Thyroid gland (tissue), 4 donors: ENCODE data around the gene MOGAT3. TPM values are rescaled to one million over a fixed set of nuclear protein-coding genes. Genes with fewer than 3 reads are reported as not detected.

ENCODE experiments used
- DNase-seq, 2 donors: peaks; one replicate each; pipeline ENCODE4 v3.0.0-alpha.2; 2019
- H3K27ac ChIP-seq, 3 donors: fragments of 200-600 bp; sonication (generic); 1 replicate in 2 of 3; 2 replicates in 1 of 3; pipeline ENCODE4 v1.5.1; 2016 to 2019; ENCODE audit warnings: mild to moderate bottlenecking in 1 of 3, moderate library complexity in 1 of 3
- H3K27me3 ChIP-seq: fragments of 200-600 bp; sonication (generic); one replicate; pipeline ENCODE4 v1.5.1; 2019
- H3K36me3 ChIP-seq, 2 donors: fragments of 200-600 bp; sonication (generic); one replicate each; pipeline ENCODE4 v1.5.1; 2016 to 2019
- H3K4me1 ChIP-seq, 2 donors: fragments of 200-600 bp; sonication (generic); one replicate each; pipeline ENCODE4 v1.5.1; 2017 to 2019
- H3K4me3 ChIP-seq, 3 donors: fragments of 200-600 bp; sonication (generic); replicated peaks in 1 of 3; 1 replicate in 2 of 3; 2 replicates in 1 of 3; pipeline ENCODE4 v1.5.1; 2016; ENCODE audit warnings: mild to moderate bottlenecking in 1 of 3
- H3K9me3 ChIP-seq: fragments of 200-600 bp; sonication (generic); one replicate; pipeline ENCODE4 v1.5.1; 2017
- CTCF ChIP-seq, 6 experiments: fragments of 200-600 bp in 3 of 6; fragments of 450-650 bp in 3 of 6; sonication (generic) in 3 of 6; IDR thresholded peaks; one replicate each; pipeline ENCODE4 v1.5.1; 2016 to 2019; ENCODE audit warnings: antibody characterized with exemption in 6 of 6, mild to moderate bottlenecking in 2 of 6, inconsistent platforms in 1 of 6, moderate library complexity in 1 of 6
- POLR2A ChIP-seq, 2 donors: fragments of 450-650 bp; IDR thresholded peaks; one replicate each; pipeline ENCODE4 v1.6.1; 2017; ENCODE audit warnings: antibody characterized with exemption in 2 of 2, mild to moderate bottlenecking in 2 of 2, moderate library complexity in 1 of 2
- WGBS, 2 donors: methylation state at CpG; one replicate each; pipeline ENCODE4 v1.1.5; 2017; 5-methylcytosine and 5-hydroxymethylcytosine counted together
- intact Hi-C: fragments of 100-400 bp; cut with DNase I; formaldehyde crosslinking; loops from one replicate; pipeline ENCODE4 v1.15.1; 2023
- total RNA-seq, 4 donors: library from RNA; depleted of rRNA; stranded (reverse); fragments of >200 nt; gene quantifications; one replicate each; pipeline ENCODE4 v1.2.3, GENCODE V29; 2016

Gene MOGAT3
- total RNA-seq, 4 donors from 2014 or later, result not detected

DNA sequence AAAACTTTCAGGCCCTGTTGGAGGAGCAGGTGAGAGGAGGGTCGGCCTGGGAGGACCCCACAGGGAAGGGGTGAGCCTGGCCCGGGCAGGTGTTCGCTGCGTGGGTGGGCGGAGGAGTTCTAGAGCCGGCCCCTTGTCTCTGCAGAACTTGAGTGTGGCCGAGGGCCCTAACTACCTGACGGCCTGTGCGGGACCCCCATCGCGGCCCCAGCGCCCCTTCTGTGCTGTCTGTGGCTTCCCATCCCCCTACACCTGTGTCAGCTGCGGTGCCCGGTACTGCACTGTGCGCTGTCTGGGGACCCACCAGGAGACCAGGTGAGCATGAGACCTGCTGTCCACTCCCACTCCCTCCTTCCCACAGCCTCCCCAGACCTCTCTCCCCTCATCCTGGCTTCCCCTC lies 22.7 kb upstream of the MOGAT3 start:
- peaks cover 7 to 18% of the 10 kb centered on the region in 2 donors for H3K4me1 ChIP-seq
- DNase-seq, result no peak
- H3K36me3 ChIP-seq, result peaks cover 22 to 39% of the 10 kb centered on the region in 2 donors
- TF ChIP-seq CTCF (IDR thresholded peaks at IDR 0.05), result no peak
- TF ChIP-seq POLR2A (IDR thresholded peaks at IDR 0.05), result no peak
- H3K9me3 ChIP-seq, result no peaks in the 10 kb centered on the region
- 94 to 97% methylated on average over 10 of the region's 15 CpGs for WGBS, 2 donors
- intact Hi-C loops, result no loop called here
- no peak overlapping the region for H3K27ac ChIP-seq
- H3K4me3 ChIP-seq, result no peak overlapping the region
- no peaks in the 10 kb centered on the region for H3K27me3 ChIP-seq

- Histone ChIP-seq H3K4me3 (no peak overlapping the region), H3K9me3 (no peaks in the 10 kb centered on the region), H3K27me3 (no peaks in the 10 kb centered on the region), H3K27ac (no peak overlapping the region), H3K36me3 (peaks cover 22 to 39% of the 10 kb centered on the region in 2 donors), H3K4me1 (peaks cover 9 to 18% of the 10 kb centered on the region in 2 donors)
- 93% methylated on average over 24 to 26 of the region's 27 CpGs for WGBS, 2 donors
- intact Hi-C loops, result no loop called here
- no peak for TF ChIP-seq CTCF (IDR thresholded peaks at IDR 0.05)
- no peak for TF ChIP-seq POLR2A (IDR thresholded peaks at IDR 0.05)
- no peak for DNase-seq
Measured at GRCh38 chr7:101222275-101222830, 21.5 kb upstream of the MOGAT3 start.

- Histone ChIP-seq H3K4me1 (peaks cover 19 to 30% of the 10 kb centered on the region in 2 donors), H3K4me3 (no peak overlapping the region), H3K36me3 (peaks cover 26 to 29% of the 10 kb centered on the region in 2 donors), H3K27ac (no peak overlapping the region), H3K9me3 (no peaks in the 10 kb centered on the region), H3K27me3 (no peaks in the 10 kb centered on the region)
- intact Hi-C loops, result no loop called here
- TF ChIP-seq CTCF (IDR thresholded peaks at IDR 0.05) (no peak), POLR2A (IDR thresholded peaks at IDR 0.05) (no peak)
- WGBS, 2 donors, result 83 to 88% methylated on average over 5 of the region's 5 CpGs
- no peak for DNase-seq
Measured at GRCh38 chr7:101220295-101220694, 19.5 kb upstream of the MOGAT3 start.

DNA sequence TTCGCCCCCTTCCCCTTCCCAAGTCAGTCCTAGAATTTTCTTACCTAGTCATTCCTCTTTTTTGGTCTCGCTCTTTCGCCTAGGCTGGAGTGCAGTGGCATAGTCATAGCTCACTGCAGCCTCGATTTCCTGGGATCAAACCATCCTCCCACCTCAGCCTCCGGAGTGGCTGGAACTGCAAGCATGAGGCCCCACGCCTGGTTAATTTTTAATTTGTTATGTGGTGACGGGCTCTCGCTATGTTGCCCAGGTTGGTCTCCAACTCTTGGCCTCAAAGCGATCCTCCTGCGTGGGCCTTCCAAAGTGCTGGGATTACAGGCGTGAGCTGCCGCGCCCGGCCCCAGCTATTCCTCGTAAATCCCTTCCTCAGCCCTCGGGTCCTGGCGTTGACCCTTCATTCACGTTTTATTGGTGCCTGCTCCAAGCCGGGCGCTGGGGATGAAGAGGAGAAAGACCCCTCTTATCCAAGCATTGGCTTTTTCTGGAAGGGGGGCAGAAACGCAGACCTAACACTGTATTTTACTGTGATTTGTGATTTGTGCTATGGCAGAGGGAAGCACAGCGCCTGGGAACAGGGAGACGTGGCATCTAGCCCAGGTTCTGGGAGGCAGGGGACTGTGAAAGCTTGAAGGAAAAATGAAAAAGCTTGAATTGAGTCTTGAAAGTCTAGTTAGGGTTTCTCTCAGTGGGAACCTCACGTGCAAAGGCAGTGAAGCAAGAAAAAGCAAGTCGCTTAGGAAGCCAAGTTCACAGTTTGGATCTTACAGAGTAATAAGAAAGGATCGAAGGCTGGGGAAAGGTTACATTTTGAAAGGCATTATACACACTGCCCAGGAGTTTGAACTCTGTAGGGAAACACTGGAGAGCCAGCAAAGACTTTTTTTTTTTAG lies 17.6 kb upstream of the MOGAT3 start:
- Histone ChIP-seq H3K27me3 (no peaks in the 10 kb centered on the region), H3K9me3 (no peaks in the 10 kb centered on the region), H3K36me3 (peaks cover 13 to 15% of the 10 kb centered on the region in 2 donors), H3K4me3 (peak overlapping the region; percentile 84 to 86 (median 86)), H3K4me1 (peaks cover 19 to 30% of the 10 kb centered on the region in 2 donors), H3K27ac (peak overlapping the region; percentile 89 to 96 (median 93))
- TF ChIP-seq CTCF (IDR thresholded peaks at IDR 0.05) (no peak), POLR2A (IDR thresholded peaks at IDR 0.05) (no peak)
- peak; percentile 26 to 34 for DNase-seq
- intact Hi-C loops, result no loop called here
- WGBS, 2 donors, result 3 to 6% methylated on average over 26 of the region's 26 CpGs
